ENCODE measurements around the gene SH2D2A. TPM values are rescaled to one million over a fixed set of nuclear protein-coding genes. Genes with fewer than 3 reads are reported as not detected.

SH2D2A gene
- total RNA-seq, 1 donor from 2014 or later = not detected

- H3K36me3 Mint-ChIP-seq (ENCODE audit: low read depth) = peaks cover 32% of the 10 kb centered on the region
- no peaks in the 10 kb centered on the region for H3K9me3 Mint-ChIP-seq (ENCODE audit: low read depth)
- H3K27ac Mint-ChIP-seq (ENCODE audit: unreplicated experiment) = no peak overlapping the region
- no peaks in the 10 kb centered on the region for H3K27me3 Mint-ChIP-seq (ENCODE audit: low read depth)
- no peak for TF ChIP-seq CTCF (IDR thresholded peaks at IDR 0.05)
- no peak overlapping the region for H3K4me3 Mint-ChIP-seq (ENCODE audit: unreplicated experiment)
- peaks cover 3% of the 10 kb centered on the region for H3K4me1 Mint-ChIP-seq (ENCODE audit: low read depth)
- DNase-seq (ENCODE audit: low spot score) = no peak
These were observed 21.9 kb downstream of the SH2D2A start for GRCh38 chr1:156794506-156795373.

- Mint-ChIP-seq H3K36me3 (ENCODE audit: low read depth) (peaks cover 29% of the 10 kb centered on the region), H3K4me1 (ENCODE audit: low read depth) (no peaks in the 10 kb centered on the region)
These were observed 26.9 kb downstream of the SH2D2A start for GRCh38 chr1:156789621-156790318.

GRCh38 chr1:156788136-156788535 is 28.5 kb downstream of the SH2D2A start:
- no peaks in the 10 kb centered on the region for H3K9me3 Mint-ChIP-seq (ENCODE audit: low read depth)
- peaks cover 22% of the 10 kb centered on the region for H3K36me3 Mint-ChIP-seq (ENCODE audit: low read depth)
- no peak overlapping the region for H3K27ac Mint-ChIP-seq (ENCODE audit: unreplicated experiment)
- H3K4me3 Mint-ChIP-seq (ENCODE audit: unreplicated experiment) = no peak overlapping the region
- DNase-seq (ENCODE audit: low spot score) = no peak
- no peaks in the 10 kb centered on the region for H3K4me1 Mint-ChIP-seq (ENCODE audit: low read depth)
- H3K27me3 Mint-ChIP-seq (ENCODE audit: low read depth) = no peaks in the 10 kb centered on the region
- no peak for TF ChIP-seq CTCF (IDR thresholded peaks at IDR 0.05)

More at GRCh38 chr1:156789621-156790318, 26.9 kb downstream of the SH2D2A start:
- no peak overlapping the region for H3K27ac Mint-ChIP-seq (ENCODE audit: unreplicated experiment)
- H3K9me3 Mint-ChIP-seq (ENCODE audit: low read depth) = no peaks in the 10 kb centered on the region
- no peak for DNase-seq (ENCODE audit: low spot score)
- TF ChIP-seq CTCF (IDR thresholded peaks at IDR 0.05) = no peak
- no peak overlapping the region for H3K4me3 Mint-ChIP-seq (ENCODE audit: unreplicated experiment)
- H3K27me3 Mint-ChIP-seq (ENCODE audit: low read depth) = no peaks in the 10 kb centered on the region

GRCh38 chr1:156786640-156787039 is 30.0 kb downstream of the SH2D2A start:
- H3K9me3 Mint-ChIP-seq (ENCODE audit: low read depth) = no peaks in the 10 kb centered on the region
- peaks cover 3% of the 10 kb centered on the region for H3K4me1 Mint-ChIP-seq (ENCODE audit: low read depth)
- H3K27me3 Mint-ChIP-seq (ENCODE audit: low read depth) = no peaks in the 10 kb centered on the region
- H3K36me3 Mint-ChIP-seq (ENCODE audit: low read depth) = peaks cover 23% of the 10 kb centered on the region
- H3K4me3 Mint-ChIP-seq (ENCODE audit: unreplicated experiment) = no peak overlapping the region
- no peak for DNase-seq (ENCODE audit: low spot score)
- no peak for TF ChIP-seq CTCF (IDR thresholded peaks at IDR 0.05)
- no peak overlapping the region for H3K27ac Mint-ChIP-seq (ENCODE audit: unreplicated experiment)

GRCh38 chr1:156785458-156785857 is 31.2 kb downstream of the SH2D2A start:
- TF ChIP-seq CTCF (IDR thresholded peaks at IDR 0.05) = no peak
- H3K27ac Mint-ChIP-seq (ENCODE audit: unreplicated experiment) = no peak overlapping the region
- no peaks in the 10 kb centered on the region for H3K9me3 Mint-ChIP-seq (ENCODE audit: low read depth)
- DNase-seq (ENCODE audit: low spot score) = no peak
- no peak overlapping the region for H3K4me3 Mint-ChIP-seq (ENCODE audit: unreplicated experiment)
- no peaks in the 10 kb centered on the region for H3K27me3 Mint-ChIP-seq (ENCODE audit: low read depth)
- H3K4me1 Mint-ChIP-seq (ENCODE audit: low read depth) = peaks cover 11% of the 10 kb centered on the region
- H3K36me3 Mint-ChIP-seq (ENCODE audit: low read depth) = peaks cover 23% of the 10 kb centered on the region
